HCT116 (cell line): ENCODE results near the gene BCL11A. TPM values are rescaled to one million over a fixed set of nuclear protein-coding genes. Genes with fewer than 3 reads are reported as not detected.

Experiments
- ATAC-seq: fragments of 200-7000 bp; cut with Tn5 transposase; 2 replicates; pipeline ENCODE4 v1.9.1; 2020; ENCODE audit warnings: mild to moderate bottlenecking, moderate library complexity
- BruUV-seq: library from RNA; stranded (reverse); fragments of 400-500 nt; replicated peaks from 2 replicates; lab custom pipeline; 2021; lab: Mats Ljungman, UMichigan
- CTCF ChIA-PET: fragments of 300-600 bp; sonication (Branson Sonifier 250); formaldehyde crosslinking; loops from one replicate; lab custom pipeline; 2021; ENCODE audit warnings: antibody characterized with exemption; lab: Charles Lee
- POLR2A ChIA-PET: fragments of 300-600, 350-600 bp; sonication (Branson Sonifier 250); formaldehyde crosslinking; loops from one replicate; lab custom pipeline; 2021; ENCODE audit warnings: antibody characterized with exemption; lab: Charles Lee
- RAD21 ChIA-PET, 2 experiments: fragments of 300-600 bp; sonication (Branson Sonifier 250); formaldehyde crosslinking; loops; one replicate each; lab custom pipeline; 2023; ENCODE audit warnings: low total read pairs in 2 of 2; ENCODE audit not compliant: uncharacterized antibody in 2 of 2, unreplicated experiment in 2 of 2, low non-redundant PET in 1 of 2; lab: Charles Lee
- DNase-seq: peaks from one replicate; pipeline ENCODE4 v3.0.0-alpha.2; 2010; ENCODE audit warnings: low read depth, low spot score
- H2AFZ ChIP-seq: fragments of 200-600 bp; shearing (Covaris generic), sonication (generic); 2 replicates; pipeline ENCODE4 v1.6.1; 2017; ENCODE audit warnings: low read depth, mixed run types, mixed read lengths, antibody characterized with exemption, low read length; ENCODE audit not compliant: poor library complexity, severe bottlenecking
- H3K27ac ChIP-seq: 2 replicates; pipeline ENCODE4 v1.5.1; 2012; ENCODE audit warnings: low read depth, low read length
- H3K27me3 ChIP-seq: fragments of 200-600 bp; sonication (generic); 2 replicates; pipeline ENCODE4 v1.6.1; 2016; ENCODE audit warnings: mixed run types, low read length, mixed read lengths; ENCODE audit not compliant: insufficient read depth
- H3K36me3 ChIP-seq, 2 experiments: fragments of 200-500 bp in 1 of 2; fragments of 200-600 bp in 1 of 2; sonication (Bioruptor generic) in 1 of 2; sonication (generic) in 1 of 2; 2 replicates each; pipeline versions ENCODE4 v1.5.1 to v1.6.1; 2014 to 2016; ENCODE audit warnings: low read length in 2 of 2, inconsistent platforms in 1 of 2, mixed read lengths in 1 of 2, mixed run types in 1 of 2; ENCODE audit not compliant: insufficient read depth in 2 of 2, control insufficient read depth in 1 of 2
- H3K4me1 ChIP-seq, 2 experiments: fragments of 200-600 bp in 1 of 2; sonication (generic) in 1 of 2; 2 replicates each; pipeline versions ENCODE4 v1.5.1 to v1.6.1; 2012 to 2017; ENCODE audit warnings: low read length in 2 of 2, inconsistent platforms in 1 of 2, mild to moderate bottlenecking in 1 of 2, mixed read lengths in 1 of 2, mixed run types in 1 of 2, moderate library complexity in 1 of 2; ENCODE audit not compliant: insufficient read depth in 2 of 2, control insufficient read depth in 1 of 2
- H3K4me2 ChIP-seq: fragments of 200-600 bp; sonication (generic); 2 replicates; pipeline ENCODE4 v1.6.1; 2017; ENCODE audit warnings: mixed run types, low read length, mixed read lengths
- H3K4me3 ChIP-seq, 2 experiments: fragments of 200-600 bp in 1 of 2; sonication (generic) in 1 of 2; replicated peaks in 1 of 2; 2 replicates each; pipeline ENCODE4 v1.5.1; 2011 to 2016; ENCODE audit warnings: low read length in 2 of 2, control low read depth in 1 of 2, low read depth in 1 of 2, mild to moderate bottlenecking in 1 of 2, mixed read lengths in 1 of 2, mixed run types in 1 of 2
- H3K79me2 ChIP-seq: fragments of 200-600 bp; sonication (generic); 2 replicates; pipeline ENCODE4 v1.6.1; 2017; ENCODE audit warnings: mild to moderate bottlenecking, mixed run types, low read length, moderate library complexity, mixed read lengths; ENCODE audit not compliant: insufficient read depth
- H3K9ac ChIP-seq: fragments of 200-600 bp; sonication (generic); 2 replicates; pipeline ENCODE4 v1.6.1; 2016; ENCODE audit warnings: low read length, mixed read lengths
- H3K9me2 ChIP-seq: fragments of 200-600 bp; sonication (generic), shearing (Covaris generic); 2 replicates; pipeline ENCODE4 v1.6.1; 2017; ENCODE audit warnings: mixed run types, mild to moderate bottlenecking, moderate library complexity; ENCODE audit not compliant: insufficient read depth
- H3K9me3 ChIP-seq, 2 experiments: fragments of 200-500 bp in 1 of 2; fragments of 200-600 bp in 1 of 2; sonication (Bioruptor generic) in 1 of 2; sonication (generic) in 1 of 2; 2 replicates each; pipeline ENCODE4 v1.6.1; 2014 to 2017; ENCODE audit warnings: low read length in 2 of 2, mixed read lengths in 2 of 2, inconsistent platforms in 1 of 2, low read depth in 1 of 2, mild to moderate bottlenecking in 1 of 2, mixed run types in 1 of 2, moderate library complexity in 1 of 2; ENCODE audit not compliant: control insufficient read depth in 1 of 2, insufficient read depth in 1 of 2
- H4K20me1 ChIP-seq: fragments of 200-600 bp; sonication (generic), shearing (Covaris generic); 2 replicates; pipeline ENCODE4 v1.6.1; 2017; ENCODE audit warnings: mixed run types, mild to moderate bottlenecking, moderate library complexity; ENCODE audit not compliant: insufficient read depth
- CBX3 ChIP-seq: IDR thresholded peaks from 2 replicates; pipeline ENCODE4 v1.6.1; 2012; ENCODE audit warnings: low read depth
- EGR1 ChIP-seq: IDR thresholded peaks from 2 replicates; pipeline ENCODE4 v1.6.1; 2012; ENCODE audit warnings: low read depth
- EZH2 ChIP-seq: fragments of 200-600 bp; sonication (generic); IDR thresholded peaks from 2 replicates; pipeline ENCODE4 v1.6.1; 2017; ENCODE audit warnings: antibody characterized with exemption, mixed run types
- JUND ChIP-seq: IDR thresholded peaks from 2 replicates; pipeline ENCODE4 v1.6.1; 2012
- POLR2A ChIP-seq: IDR thresholded peaks from 2 replicates; pipeline ENCODE4 v1.7.0; 2011; ENCODE audit warnings: borderline replicate concordance; ENCODE audit not compliant: insufficient read depth, insufficient read length; ENCODE audit errors: extremely low read depth
- POLR2AphosphoS5 ChIP-seq: IDR thresholded peaks from 2 replicates; pipeline ENCODE4 v1.6.1; 2011; ENCODE audit warnings: mild to moderate bottlenecking, low read depth, low read length, moderate library complexity
- SP1 ChIP-seq: IDR thresholded peaks from 2 replicates; pipeline ENCODE4 v1.6.1; 2012; ENCODE audit warnings: low read depth
- TCF7L2 ChIP-seq: IDR thresholded peaks from 2 replicates; pipeline ENCODE4 v1.7.0; 2011; ENCODE audit warnings: borderline replicate concordance, inconsistent platforms; ENCODE audit not compliant: insufficient read depth, insufficient read length; ENCODE audit errors: extremely low read depth
- ZFX ChIP-seq: fragments of 450-650 bp; IDR thresholded peaks from 2 replicates; pipeline ENCODE4 v1.6.1; 2017
- intact Hi-C: fragments of 100-400 bp; cut with micrococcal nuclease; formaldehyde crosslinking; loops from 2 replicates; pipeline ENCODE4 v1.10.0; 2022
- total RNA-seq: library from RNA; stranded (reverse); gene quantifications from one replicate; pipeline ENCODE4 v1.2.1, GENCODE V29; 2021; ENCODE audit not compliant: unreplicated experiment
- TF ChIP-seq, protein P1 (sequence below): IDR thresholded peaks from 2 replicates; pipeline ENCODE4 v1.6.1; 2011; ENCODE audit warnings: mild to moderate bottlenecking, low read length, moderate library complexity; ENCODE audit not compliant: insufficient replicate concordance; ENCODE audit errors: extremely low read depth
- TF ChIP-seq, protein P2 (sequence below): IDR thresholded peaks from 2 replicates; pipeline ENCODE4 v1.6.1; 2012
- TF ChIP-seq, protein P3 (sequence below): IDR thresholded peaks from 2 replicates; pipeline ENCODE4 v1.6.1; 2012
- TF ChIP-seq, protein P4 (sequence below), 3 experiments: fragments of 200-600 bp in 1 of 3; sonication (generic) in 1 of 3; IDR thresholded peaks in 2 of 3; conservative IDR thresholded peaks in 1 of 3; 2 replicates each; pipeline ENCODE4 v1.5.1; 2012 to 2017; ENCODE audit warnings: low read depth in 2 of 3, low read length in 2 of 3, antibody characterized with exemption in 1 of 3, borderline replicate concordance in 1 of 3, control low read depth in 1 of 3, mild to moderate bottlenecking in 1 of 3, mixed read lengths in 1 of 3, mixed run types in 1 of 3, moderate library complexity in 1 of 3; ENCODE audit not compliant: insufficient read depth in 1 of 3

Gene BCL11A
- total RNA-seq, 1 experiment from 2014 or later: 0.71 TPM

DNA sequence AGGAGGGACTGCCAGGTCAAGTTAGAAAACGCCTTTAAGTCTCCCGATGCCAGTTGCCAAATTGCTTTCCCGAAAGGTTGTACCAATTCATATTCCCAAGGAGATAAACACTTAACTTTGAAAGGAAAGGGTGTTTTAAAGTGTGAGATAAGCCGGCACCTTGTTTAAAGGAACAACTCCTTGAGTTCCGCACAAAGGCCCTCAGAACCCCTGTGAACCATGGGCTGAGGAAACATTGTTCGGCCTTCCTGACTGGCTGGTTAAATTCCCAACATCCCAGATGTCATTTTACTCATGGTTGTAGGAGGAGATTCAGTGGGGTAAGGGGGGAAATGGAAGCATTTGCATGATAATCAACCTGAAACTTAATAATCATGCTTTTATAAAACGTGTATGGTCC lies 126.6 kb downstream of the BCL11A start:
- Histone ChIP-seq H3K4me3 (no peak overlapping the region), H3K9ac (no peak overlapping the region), H3K79me2 (no peaks in the 10 kb centered on the region), H3K27me3 (no peaks in the 10 kb centered on the region), H3K4me2 (no peak overlapping the region), H3K4me1 (no peaks in the 10 kb centered on the region), H4K20me1 (no peaks in the 10 kb centered on the region), H3K9me3 (no peaks in the 10 kb centered on the region), H3K36me3 (no peaks in the 10 kb centered on the region), H3K27ac (no peak overlapping the region), H3K9me2 (no peaks in the 10 kb centered on the region), H2AFZ (no peak overlapping the region)
- DNase-seq: no peak
- RAD21 ChIA-PET: no interaction called here
- BruUV-seq: no TSS peak
- POLR2A ChIA-PET: no interaction called here
- CTCF ChIA-PET: no interaction called here
- TF ChIP-seq ZFX: no peak
- no peak for TF ChIP-seq POLR2A
- TF ChIP-seq EGR1: no peak
- no peak for TF ChIP-seq SP1
- TF ChIP-seq TCF7L2: no peak
- TF ChIP-seq JUND: no peak
- no peak for TF ChIP-seq POLR2AphosphoS5
- no peak for TF ChIP-seq EZH2
- TF ChIP-seq, protein P1, sequence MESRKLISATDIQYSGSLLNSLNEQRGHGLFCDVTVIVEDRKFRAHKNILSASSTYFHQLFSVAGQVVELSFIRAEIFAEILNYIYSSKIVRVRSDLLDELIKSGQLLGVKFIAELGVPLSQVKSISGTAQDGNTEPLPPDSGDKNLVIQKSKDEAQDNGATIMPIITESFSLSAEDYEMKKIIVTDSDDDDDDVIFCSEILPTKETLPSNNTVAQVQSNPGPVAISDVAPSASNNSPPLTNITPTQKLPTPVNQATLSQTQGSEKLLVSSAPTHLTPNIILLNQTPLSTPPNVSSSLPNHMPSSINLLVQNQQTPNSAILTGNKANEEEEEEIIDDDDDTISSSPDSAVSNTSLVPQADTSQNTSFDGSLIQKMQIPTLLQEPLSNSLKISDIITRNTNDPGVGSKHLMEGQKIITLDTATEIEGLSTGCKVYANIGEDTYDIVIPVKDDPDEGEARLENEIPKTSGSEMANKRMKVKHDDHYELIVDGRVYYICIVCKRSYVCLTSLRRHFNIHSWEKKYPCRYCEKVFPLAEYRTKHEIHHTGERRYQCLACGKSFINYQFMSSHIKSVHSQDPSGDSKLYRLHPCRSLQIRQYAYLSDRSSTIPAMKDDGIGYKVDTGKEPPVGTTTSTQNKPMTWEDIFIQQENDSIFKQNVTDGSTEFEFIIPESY: no peak
- TF ChIP-seq, protein P2, sequence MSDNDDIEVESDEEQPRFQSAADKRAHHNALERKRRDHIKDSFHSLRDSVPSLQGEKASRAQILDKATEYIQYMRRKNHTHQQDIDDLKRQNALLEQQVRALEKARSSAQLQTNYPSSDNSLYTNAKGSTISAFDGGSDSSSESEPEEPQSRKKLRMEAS: no peak
- TF ChIP-seq, protein P3, sequence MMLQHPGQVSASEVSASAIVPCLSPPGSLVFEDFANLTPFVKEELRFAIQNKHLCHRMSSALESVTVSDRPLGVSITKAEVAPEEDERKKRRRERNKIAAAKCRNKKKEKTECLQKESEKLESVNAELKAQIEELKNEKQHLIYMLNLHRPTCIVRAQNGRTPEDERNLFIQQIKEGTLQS: no peak
- TF ChIP-seq, protein P4, sequence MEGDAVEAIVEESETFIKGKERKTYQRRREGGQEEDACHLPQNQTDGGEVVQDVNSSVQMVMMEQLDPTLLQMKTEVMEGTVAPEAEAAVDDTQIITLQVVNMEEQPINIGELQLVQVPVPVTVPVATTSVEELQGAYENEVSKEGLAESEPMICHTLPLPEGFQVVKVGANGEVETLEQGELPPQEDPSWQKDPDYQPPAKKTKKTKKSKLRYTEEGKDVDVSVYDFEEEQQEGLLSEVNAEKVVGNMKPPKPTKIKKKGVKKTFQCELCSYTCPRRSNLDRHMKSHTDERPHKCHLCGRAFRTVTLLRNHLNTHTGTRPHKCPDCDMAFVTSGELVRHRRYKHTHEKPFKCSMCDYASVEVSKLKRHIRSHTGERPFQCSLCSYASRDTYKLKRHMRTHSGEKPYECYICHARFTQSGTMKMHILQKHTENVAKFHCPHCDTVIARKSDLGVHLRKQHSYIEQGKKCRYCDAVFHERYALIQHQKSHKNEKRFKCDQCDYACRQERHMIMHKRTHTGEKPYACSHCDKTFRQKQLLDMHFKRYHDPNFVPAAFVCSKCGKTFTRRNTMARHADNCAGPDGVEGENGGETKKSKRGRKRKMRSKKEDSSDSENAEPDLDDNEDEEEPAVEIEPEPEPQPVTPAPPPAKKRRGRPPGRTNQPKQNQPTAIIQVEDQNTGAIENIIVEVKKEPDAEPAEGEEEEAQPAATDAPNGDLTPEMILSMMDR (IDR thresholded peaks at IDR 0.05 in 2 of 3, conservative IDR thresholded peaks at IDR 0.05 in 1 of 3; ENCODE audit: borderline replicate concordance in 1 of 3, insufficient read depth in 1 of 3, low read depth in 2 of 3, low read length in 2 of 3): no peak
- no peak for TF ChIP-seq CBX3
- intact Hi-C loops: no loop called here
- no peak for ATAC-seq
